Neural crest cell (in vitro differentiated cells): ENCODE measurements around the gene ANKRD16. TPM values are rescaled to one million over a fixed set of nuclear protein-coding genes. Genes with fewer than 3 reads are reported as not detected.
A peak's percentile ranks its signal among the peaks of the same experiment; 100 is the strongest.

Experiments used
- DNase-seq: peaks from one replicate; pipeline ENCODE4 v3.0.0; 2021; ENCODE audit warnings: low read depth, mixed read lengths, low spot score
- H3K27ac Mint-ChIP-seq: one replicate; pipeline ENCODE4 v1.8.0; 2021; ENCODE audit warnings: mild to moderate bottlenecking, mixed read lengths; ENCODE audit not compliant: unreplicated experiment
- H3K27me3 Mint-ChIP-seq: 2 replicates; pipeline ENCODE4 v1.8.0; 2021; ENCODE audit warnings: low read depth, mild to moderate bottlenecking, mixed read lengths
- H3K36me3 Mint-ChIP-seq: 2 replicates; pipeline ENCODE4 v1.8.0; 2021; ENCODE audit warnings: low read depth, mild to moderate bottlenecking, mixed read lengths
- H3K4me1 Mint-ChIP-seq: 2 replicates; pipeline ENCODE4 v1.8.0; 2021; ENCODE audit warnings: mixed read lengths
- H3K4me3 Mint-ChIP-seq: one replicate; pipeline ENCODE4 v1.8.0; 2021; ENCODE audit warnings: mild to moderate bottlenecking, mixed read lengths
- H3K9me3 Mint-ChIP-seq: 2 replicates; pipeline ENCODE4 v1.8.0; 2021; ENCODE audit warnings: mixed read lengths
- total RNA-seq: library from RNA; stranded (reverse); gene quantifications from 2 replicates; pipeline ENCODE4 v1.2.1, GENCODE V29; 2021
- TF ChIP-seq, protein P1 (sequence below): fragments of 200-600 bp; sonication (generic); conservative IDR thresholded peaks from 2 replicates; pipeline ENCODE4 v1.5.0; 2021; ENCODE audit warnings: antibody characterized with exemption, mild to moderate bottlenecking

The ANKRD16 gene
- total RNA-seq, 1 donor from 2014 or later: 13.3 TPM

DNA sequence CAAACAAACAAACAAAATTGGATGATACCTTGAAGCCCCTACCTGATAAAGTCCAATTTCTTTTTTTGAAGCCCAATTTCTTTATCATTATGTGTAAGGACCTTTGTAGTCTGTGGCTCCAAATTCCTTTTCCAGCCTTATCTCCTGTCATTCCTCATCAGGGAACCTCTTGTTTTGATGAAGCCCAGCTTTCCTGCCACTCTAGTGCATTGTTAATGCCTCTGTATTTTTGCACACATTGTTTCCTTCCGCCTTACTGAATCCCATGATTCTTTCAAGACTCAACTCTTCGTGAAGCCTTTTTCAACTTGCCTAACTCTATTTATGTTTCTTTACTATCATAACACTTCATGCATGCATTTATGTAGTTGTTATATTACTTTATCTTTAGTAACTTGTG is 3.6 kb upstream of the ANKRD16 start:
- no peaks in the 10 kb centered on the region for H3K27me3 Mint-ChIP-seq
- peaks cover 22% of the 10 kb centered on the region for H3K36me3 Mint-ChIP-seq
- H3K4me1 Mint-ChIP-seq: peaks cover 27% of the 10 kb centered on the region
- TF ChIP-seq, protein P1, sequence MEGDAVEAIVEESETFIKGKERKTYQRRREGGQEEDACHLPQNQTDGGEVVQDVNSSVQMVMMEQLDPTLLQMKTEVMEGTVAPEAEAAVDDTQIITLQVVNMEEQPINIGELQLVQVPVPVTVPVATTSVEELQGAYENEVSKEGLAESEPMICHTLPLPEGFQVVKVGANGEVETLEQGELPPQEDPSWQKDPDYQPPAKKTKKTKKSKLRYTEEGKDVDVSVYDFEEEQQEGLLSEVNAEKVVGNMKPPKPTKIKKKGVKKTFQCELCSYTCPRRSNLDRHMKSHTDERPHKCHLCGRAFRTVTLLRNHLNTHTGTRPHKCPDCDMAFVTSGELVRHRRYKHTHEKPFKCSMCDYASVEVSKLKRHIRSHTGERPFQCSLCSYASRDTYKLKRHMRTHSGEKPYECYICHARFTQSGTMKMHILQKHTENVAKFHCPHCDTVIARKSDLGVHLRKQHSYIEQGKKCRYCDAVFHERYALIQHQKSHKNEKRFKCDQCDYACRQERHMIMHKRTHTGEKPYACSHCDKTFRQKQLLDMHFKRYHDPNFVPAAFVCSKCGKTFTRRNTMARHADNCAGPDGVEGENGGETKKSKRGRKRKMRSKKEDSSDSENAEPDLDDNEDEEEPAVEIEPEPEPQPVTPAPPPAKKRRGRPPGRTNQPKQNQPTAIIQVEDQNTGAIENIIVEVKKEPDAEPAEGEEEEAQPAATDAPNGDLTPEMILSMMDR: no peak
- H3K4me3 Mint-ChIP-seq: peak overlapping the region; percentile 42
- no peaks in the 10 kb centered on the region for H3K9me3 Mint-ChIP-seq
- no peak overlapping the region for H3K27ac Mint-ChIP-seq
- DNase-seq: no peak

DNA sequence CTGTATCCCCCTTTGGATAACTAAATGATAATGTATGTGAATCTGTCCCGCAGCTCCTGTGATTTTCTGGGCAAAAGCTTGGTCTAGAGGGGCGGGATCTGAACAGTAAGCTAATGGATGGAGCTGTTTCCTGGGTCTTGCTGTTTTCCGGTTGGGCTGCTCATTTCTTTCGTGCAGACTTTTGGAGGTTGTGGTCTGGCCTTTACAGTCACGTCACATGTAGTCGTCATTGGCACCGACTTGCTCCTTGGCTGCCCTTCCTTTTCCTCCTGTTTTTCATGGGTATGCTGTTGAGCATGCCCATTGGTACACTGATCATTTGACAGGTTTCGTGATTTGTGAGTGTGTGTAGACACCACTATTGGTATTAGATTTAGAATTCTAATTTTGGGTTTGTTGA is 2.3 kb upstream of the ANKRD16 start:
- TF ChIP-seq, protein P1: no peak
- DNase-seq: no peak
- peaks cover 13% of the 10 kb centered on the region for H3K36me3 Mint-ChIP-seq
- no peaks in the 10 kb centered on the region for H3K27me3 Mint-ChIP-seq
- H3K4me1 Mint-ChIP-seq: peaks cover 37% of the 10 kb centered on the region
- H3K4me3 Mint-ChIP-seq: peak overlapping the region; percentile 58
- no peaks in the 10 kb centered on the region for H3K9me3 Mint-ChIP-seq
- H3K27ac Mint-ChIP-seq: no peak overlapping the region

DNA sequence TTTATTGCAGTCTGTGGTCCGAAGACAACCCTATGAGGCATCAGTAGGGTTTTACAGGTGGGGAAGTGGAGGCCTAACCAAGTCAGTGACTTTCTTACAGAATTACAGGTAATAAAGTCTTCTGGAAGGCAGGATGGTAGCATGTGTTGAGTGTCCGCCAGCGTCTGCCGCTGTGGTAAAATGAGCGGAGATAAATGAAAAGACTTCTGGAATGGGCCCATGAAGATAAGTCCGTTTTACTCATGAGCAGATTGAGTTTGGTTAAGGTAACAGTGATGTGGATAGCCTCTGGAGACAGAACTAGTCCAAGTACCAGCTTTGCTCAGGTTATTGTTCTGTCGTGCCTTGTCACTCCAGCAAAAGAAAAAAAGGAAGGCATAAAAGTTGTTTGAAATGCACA is 1.3 kb upstream of the ANKRD16 start:
- Mint-ChIP-seq H3K9me3 (no peaks in the 10 kb centered on the region), H3K4me1 (peaks cover 39% of the 10 kb centered on the region), H3K27me3 (no peaks in the 10 kb centered on the region), H3K27ac (no peak overlapping the region), H3K36me3 (peaks cover 11% of the 10 kb centered on the region), H3K4me3 (peak overlapping the region; percentile 91)
- DNase-seq: no peak
- TF ChIP-seq, protein P1: no peak

DNA sequence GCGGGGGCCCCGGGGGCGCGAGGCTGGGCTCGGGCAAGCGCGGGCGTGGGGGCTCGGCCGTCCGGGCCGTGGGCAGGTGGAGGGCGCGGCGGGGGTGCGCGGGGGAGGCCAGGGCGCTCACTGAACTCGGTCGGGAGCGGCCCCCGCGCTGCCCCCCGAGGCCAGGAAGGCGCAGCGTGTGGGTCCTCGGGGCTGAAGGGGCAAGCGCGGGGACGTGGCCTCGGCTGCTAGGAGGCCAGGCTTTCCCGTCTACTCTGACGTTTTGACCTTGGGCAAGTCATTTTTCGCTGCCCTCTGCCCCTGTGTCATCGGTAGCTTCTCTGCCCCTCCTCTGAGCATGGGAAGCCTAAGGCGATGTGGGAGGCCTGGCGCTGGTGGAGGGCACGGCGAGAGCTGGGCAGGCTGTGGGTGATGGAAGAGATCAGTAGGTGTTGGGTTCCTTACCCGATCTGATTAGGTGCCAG is 791 bp upstream of the ANKRD16 start:
- Mint-ChIP-seq H3K27ac (peak overlapping the region; percentile 15), H3K9me3 (no peaks in the 10 kb centered on the region), H3K27me3 (no peaks in the 10 kb centered on the region), H3K4me1 (peaks cover 39% of the 10 kb centered on the region), H3K4me3 (peak overlapping the region; percentile 91), H3K36me3 (peaks cover 11% of the 10 kb centered on the region)
- TF ChIP-seq, protein P1: no peak
- peak; percentile 14 for DNase-seq

DNA sequence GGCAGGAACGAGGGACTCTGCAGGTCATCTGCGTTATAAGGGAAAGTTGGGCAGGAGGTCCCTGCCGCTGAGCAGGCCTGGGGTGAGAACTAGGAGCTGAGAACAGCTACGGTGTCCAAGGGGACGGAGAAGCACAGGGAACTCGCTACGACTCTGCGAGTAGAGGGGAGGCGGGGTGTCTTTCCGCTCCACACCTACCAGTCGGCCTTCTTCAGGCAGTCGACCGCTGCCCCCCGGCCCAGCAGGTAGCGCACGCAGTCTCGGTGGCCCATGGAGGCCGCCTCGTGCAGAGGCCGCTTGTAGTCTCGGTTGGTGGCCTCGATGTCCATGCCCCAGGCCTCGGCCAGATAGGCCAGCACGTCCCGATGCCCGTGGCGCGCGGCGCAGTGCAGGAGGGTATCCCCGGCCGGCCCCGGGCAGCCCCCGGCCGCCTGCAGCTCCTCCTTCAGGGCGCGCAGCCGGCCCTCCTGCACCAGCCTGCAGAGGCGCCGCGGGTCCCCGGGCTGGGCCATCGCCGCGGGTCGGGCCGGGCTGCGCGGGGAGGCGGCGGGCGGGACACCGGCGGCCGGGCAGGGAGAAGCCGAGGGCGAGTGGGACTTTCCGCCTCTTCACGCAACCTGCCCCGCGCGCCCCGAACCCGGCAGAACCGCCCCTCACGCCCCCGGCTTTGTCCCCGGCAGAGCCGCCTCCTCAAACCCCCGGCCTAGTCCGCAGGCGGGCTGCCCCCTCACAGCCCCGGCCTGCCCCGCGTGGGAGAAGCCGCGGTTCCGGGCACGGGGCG is 660 bp downstream of the ANKRD16 start:
- Mint-ChIP-seq H3K4me1 (peaks cover 39% of the 10 kb centered on the region), H3K27me3 (no peaks in the 10 kb centered on the region), H3K4me3 (peak overlapping the region; percentile 93), H3K9me3 (no peaks in the 10 kb centered on the region), H3K27ac (peak overlapping the region; percentile 40), H3K36me3 (peaks cover 10% of the 10 kb centered on the region)
- peak; percentile 32 for DNase-seq
- TF ChIP-seq, protein P1: no peak
